Omental fat pad (tissue), 4 donors: Measurements from ENCODE around the gene KDM4C. TPM values are rescaled to one million over a fixed set of nuclear protein-coding genes. Genes with fewer than 3 reads are reported as not detected.

ENCODE experiments used
- ATAC-seq: fragments of 150-250 bp; one replicate; pipeline ENCODE4 v1.9.1; 2016; ENCODE audit warnings: mild to moderate bottlenecking, moderate library complexity; ENCODE audit not compliant: low FRiP score
- DNase-seq: peaks from one replicate; pipeline ENCODE4 v3.0.0-alpha.2; 2019; ENCODE audit warnings: low spot score
- CTCF ChIP-seq, 3 donors: fragments of 450-650 bp; IDR thresholded peaks; one replicate each; pipeline ENCODE4 v1.5.1; 2016 to 2017; ENCODE audit warnings: antibody characterized with exemption in 3 of 3, mild to moderate bottlenecking in 3 of 3, moderate library complexity in 2 of 3
- total RNA-seq, 4 donors: library from RNA; depleted of rRNA; stranded (reverse); fragments of >200 nt; gene quantifications; one replicate each; pipeline ENCODE4 v1.1.0, GENCODE V29; 2016

The KDM4C gene
- total RNA-seq, 4 donors from 2014 or later: 24.9 to 37.0 (median 32.0) TPM

- DNase-seq: no peak
- no peak for ATAC-seq
- TF ChIP-seq CTCF (IDR thresholded peaks at IDR 0.05): no peak
Measured at GRCh38 chr9:7172154-7173115, 414.7 kb downstream of the KDM4C start.

GRCh38 chr9:7173139-7173538 is 415.4 kb downstream of the KDM4C start:
- no peak for TF ChIP-seq CTCF (IDR thresholded peaks at IDR 0.05)
- ATAC-seq (no peak), DNase-seq (no peak)

- no peak for TF ChIP-seq CTCF (IDR thresholded peaks at IDR 0.05)
- no peak for ATAC-seq
- DNase-seq: no peak
Measured at GRCh38 chr9:7174301-7174700, 416.5 kb downstream of the KDM4C start.

GRCh38 chr9:7174884-7175283 is 417.1 kb downstream of the KDM4C start:
- no peak for TF ChIP-seq CTCF (IDR thresholded peaks at IDR 0.05)
- ATAC-seq: no peak
- no peak for DNase-seq

- ATAC-seq (no peak), DNase-seq (no peak)
- no peak for TF ChIP-seq CTCF (IDR thresholded peaks at IDR 0.05)
Measured at GRCh38 chr9:7176561-7176960, 418.8 kb downstream of the KDM4C start.

- ATAC-seq: no peak
Measured at GRCh38 chr9:7177383-7177782, 419.6 kb downstream of the KDM4C start.

More at GRCh38 chr9:7177383-7177782, 419.6 kb downstream of the KDM4C start:
- TF ChIP-seq CTCF (IDR thresholded peaks at IDR 0.05): no peak
- no peak for DNase-seq
